ENCODE measurements around the gene FGD3. TPM values are rescaled to one million over a fixed set of nuclear protein-coding genes. Genes with fewer than 3 reads are reported as not detected.
"Not testable (repeated sequence)": the region's sequence is repeated elsewhere in the genome, so short reads cannot be mapped to it uniquely, and the experiment has no call there.

FGD3 gene
- total and polyA plus RNA-seq, 2 experiments from 2014 or later, result 5.8 to 6.5 TPM

- Histone ChIP-seq H3K4me2 (no peak overlapping the region), H2AFZ (no peak overlapping the region), H3K4me3 (no peak overlapping the region), H3K79me2 (no peaks in the 10 kb centered on the region), H3K27me3 (no peaks in the 10 kb centered on the region), H3K9me3 (ENCODE audit: low read depth) (no peaks in the 10 kb centered on the region), H3K9me2 (replicated peaks; ENCODE audit: insufficient read depth) (no peaks in the 10 kb centered on the region), H3K27ac (no peak overlapping the region), H4K20me1 (ENCODE audit: insufficient read depth, poor library complexity, severe bottlenecking) (no peaks in the 10 kb centered on the region), H3K4me1 (ENCODE audit: insufficient read depth) (no peaks in the 10 kb centered on the region), H3K36me3 (replicated peaks; ENCODE audit: insufficient read depth, low read depth) (no peaks in the 10 kb centered on the region)
- DNase-seq (ENCODE audit: low spot score), result no peak
- WGBS (ENCODE audit: low lambda C conversion rate, missing lambda C conversion rate), result 98% methylated on average over 8 of the region's 8 CpGs
- no peak for TF ChIP-seq CTCF (IDR thresholded peaks at IDR 0.05; ENCODE audit: poor library complexity)
- no peak for TF ChIP-seq EZH2phosphoT487 (IDR thresholded peaks at IDR 0.05; ENCODE audit: low read depth, severe bottlenecking, unreplicated experiment)
- no peak for TF ChIP-seq EZH2 (IDR thresholded peaks at IDR 0.05; ENCODE audit: borderline replicate concordance)
These were observed 63.8 kb downstream of the FGD3 start for GRCh38 chr9:93011114-93011513.

- WGBS (ENCODE audit: low lambda C conversion rate, missing lambda C conversion rate), result 96% methylated on average over 14 of the region's 14 CpGs
- H4K20me1 ChIP-seq (ENCODE audit: insufficient read depth, poor library complexity, severe bottlenecking), result no peaks in the 10 kb centered on the region
- H3K9me2 ChIP-seq (replicated peaks; ENCODE audit: insufficient read depth), result no peaks in the 10 kb centered on the region
- no peaks in the 10 kb centered on the region for H3K9me3 ChIP-seq (ENCODE audit: low read depth)
- no peak overlapping the region for H2AFZ ChIP-seq
- H3K4me3 ChIP-seq, result no peak overlapping the region
- H3K36me3 ChIP-seq (replicated peaks; ENCODE audit: insufficient read depth, low read depth), result no peaks in the 10 kb centered on the region
- DNase-seq (ENCODE audit: low spot score), result no peak
- H3K4me1 ChIP-seq (ENCODE audit: insufficient read depth), result no peaks in the 10 kb centered on the region
- TF ChIP-seq CTCF (IDR thresholded peaks at IDR 0.05; ENCODE audit: poor library complexity), result no peak
- TF ChIP-seq EZH2 (IDR thresholded peaks at IDR 0.05; ENCODE audit: borderline replicate concordance), result no peak
- H3K79me2 ChIP-seq, result no peaks in the 10 kb centered on the region
- H3K27me3 ChIP-seq, result no peaks in the 10 kb centered on the region
- no peak overlapping the region for H3K27ac ChIP-seq
- H3K4me2 ChIP-seq, result no peak overlapping the region
These were observed 65.9 kb downstream of the FGD3 start for GRCh38 chr9:93012963-93013855.

- Histone ChIP-seq H3K9me3 (ENCODE audit: low read depth) (no peaks in the 10 kb centered on the region), H3K36me3 (replicated peaks; ENCODE audit: insufficient read depth, low read depth) (no peaks in the 10 kb centered on the region), H3K9me2 (replicated peaks; ENCODE audit: insufficient read depth) (no peaks in the 10 kb centered on the region), H3K27me3 (no peaks in the 10 kb centered on the region), H3K4me3 (no peak overlapping the region), H3K79me2 (no peaks in the 10 kb centered on the region), H2AFZ (no peak overlapping the region), H3K4me1 (ENCODE audit: insufficient read depth) (no peaks in the 10 kb centered on the region), H3K4me2 (no peak overlapping the region), H4K20me1 (ENCODE audit: insufficient read depth, poor library complexity, severe bottlenecking) (no peaks in the 10 kb centered on the region), H3K27ac (no peak overlapping the region)
- WGBS (ENCODE audit: low lambda C conversion rate, missing lambda C conversion rate), result 76% methylated on average over 13 of the region's 13 CpGs
- no peak for DNase-seq (ENCODE audit: low spot score)
- no peak for TF ChIP-seq EZH2 (IDR thresholded peaks at IDR 0.05; ENCODE audit: borderline replicate concordance)
- TF ChIP-seq CTCF (IDR thresholded peaks at IDR 0.05; ENCODE audit: poor library complexity), result no peak
- TF ChIP-seq EZH2phosphoT487 (IDR thresholded peaks at IDR 0.05; ENCODE audit: low read depth, severe bottlenecking, unreplicated experiment), result no peak
These were observed 66.7 kb downstream of the FGD3 start for GRCh38 chr9:93013856-93014582.

- H4K20me1 ChIP-seq (ENCODE audit: insufficient read depth, poor library complexity, severe bottlenecking); H2AFZ ChIP-seq; H3K79me2 ChIP-seq; H3K9me2 ChIP-seq (replicated peaks; ENCODE audit: insufficient read depth); H3K27ac ChIP-seq; H3K4me1 ChIP-seq (ENCODE audit: insufficient read depth); H3K4me3 ChIP-seq; DNase-seq (ENCODE audit: low spot score); H3K4me2 ChIP-seq; H3K27me3 ChIP-seq; H3K36me3 ChIP-seq (replicated peaks; ENCODE audit: insufficient read depth, low read depth); H3K9me3 ChIP-seq (ENCODE audit: low read depth): not testable (repeated sequence)
- WGBS (ENCODE audit: low lambda C conversion rate, missing lambda C conversion rate), result 97% methylated on average over 10 of the region's 10 CpGs
These were observed 67.9 kb downstream of the FGD3 start for GRCh38 chr9:93015190-93015589.
